SK-N-SH treated with all-trans-retinoic acid at 6 μM for 48 hours (cell line): Measurements from ENCODE around the gene CHST11.

Experiments
- ATAC-seq: fragments of 200-7000 bp; cut with Tn5 transposase; 3 replicates; pipeline ENCODE4 v1.9.1; 2020; ENCODE audit warnings: mild to moderate bottlenecking, moderate library complexity
- ARNTL ChIP-seq: fragments of 450-650 bp; formaldehyde crosslinking; IDR thresholded peaks from 2 replicates; pipeline ENCODE4 v1.5.0; 2020; ENCODE audit warnings: low read depth, mild to moderate bottlenecking, moderate library complexity, borderline replicate concordance
- BACH2 ChIP-seq: fragments of 250-450 bp; sonication (Bioruptor Pico); IDR thresholded peaks from 2 replicates; pipeline ENCODE4 v1.9.0; 2021; ENCODE audit warnings: mild to moderate bottlenecking, borderline replicate concordance
- CREB5 ChIP-seq: fragments of 250-450 bp; sonication (Bioruptor Pico); IDR thresholded peaks from 2 replicates; pipeline ENCODE4 v1.5.1; 2020; ENCODE audit warnings: low read depth, mild to moderate bottlenecking, moderate library complexity
- CSDC2 ChIP-seq: fragments of 250-450 bp; sonication (Bioruptor Pico); IDR thresholded peaks from 2 replicates; pipeline ENCODE4 v1.5.0; 2020; ENCODE audit warnings: mild to moderate bottlenecking, moderate library complexity
- CSRNP3 ChIP-seq: fragments of 250-450 bp; sonication (Bioruptor Pico); IDR thresholded peaks from 2 replicates; pipeline ENCODE4 v1.5.1; 2021; ENCODE audit warnings: mild to moderate bottlenecking, moderate library complexity
- ESRRG ChIP-seq: fragments of 250-450 bp; sonication (Bioruptor Pico); IDR thresholded peaks from 2 replicates; pipeline ENCODE4 v1.6.1; 2021; ENCODE audit warnings: mild to moderate bottlenecking
- GLIS3 ChIP-seq: fragments of 250-450 bp; sonication (Bioruptor Pico); IDR thresholded peaks from 2 replicates; pipeline ENCODE4 v1.5.0; 2020; ENCODE audit warnings: mild to moderate bottlenecking, moderate library complexity
- PATZ1 ChIP-seq: fragments of 250-450 bp; sonication (Bioruptor Pico); IDR thresholded peaks from 2 replicates; pipeline ENCODE4 v1.8.0; 2020; ENCODE audit warnings: mild to moderate bottlenecking, moderate library complexity, borderline replicate concordance
- PPARA ChIP-seq: fragments of 250-450 bp; sonication (Bioruptor Pico); IDR thresholded peaks from 2 replicates; pipeline ENCODE4 v1.5.0; 2020; ENCODE audit warnings: mild to moderate bottlenecking, borderline replicate concordance
- RARB ChIP-seq: fragments of 250-450 bp; sonication (Bioruptor Pico); IDR thresholded peaks from 2 replicates; pipeline ENCODE4 v1.8.0; 2021; ENCODE audit warnings: mild to moderate bottlenecking, moderate library complexity
- SNAI2 ChIP-seq: fragments of 250-450 bp; sonication (Bioruptor Pico); IDR thresholded peaks from 2 replicates; pipeline ENCODE4 v1.5.0; 2020; ENCODE audit warnings: mild to moderate bottlenecking, moderate library complexity
- TCF4 ChIP-seq: fragments of 250-450 bp; sonication (Bioruptor Pico); IDR thresholded peaks from 2 replicates; pipeline ENCODE4 v1.8.0; 2021; ENCODE audit warnings: mild to moderate bottlenecking, moderate library complexity, borderline replicate concordance
- TOX ChIP-seq: fragments of 250-450 bp; sonication (Bioruptor Pico); IDR thresholded peaks from 2 replicates; pipeline ENCODE4 v1.8.0; 2021; ENCODE audit warnings: mild to moderate bottlenecking, moderate library complexity, borderline replicate concordance
- TSHZ2 ChIP-seq: fragments of 250-450 bp; sonication (Bioruptor Pico); IDR thresholded peaks from 2 replicates; pipeline ENCODE4 v1.5.0; 2020; ENCODE audit warnings: mild to moderate bottlenecking, moderate library complexity
- ZC3H10 ChIP-seq: fragments of 250-450 bp; sonication (Bioruptor Pico); IDR thresholded peaks from 2 replicates; pipeline ENCODE4 v1.5.1; 2021; ENCODE audit warnings: mild to moderate bottlenecking, moderate library complexity
- ZFP3 ChIP-seq: fragments of 250-450 bp; sonication (Bioruptor Pico); IDR thresholded peaks from 2 replicates; pipeline ENCODE4 v1.5.0; 2020; ENCODE audit warnings: mild to moderate bottlenecking, moderate library complexity
- ZFP30 ChIP-seq: fragments of 450-650 bp; formaldehyde crosslinking; IDR thresholded peaks from 2 replicates; pipeline ENCODE4 v1.5.0; 2022; ENCODE audit warnings: mild to moderate bottlenecking, moderate library complexity
- ZNF565 ChIP-seq: fragments of 450-650 bp; formaldehyde crosslinking; conservative IDR thresholded peaks from 2 replicates; pipeline ENCODE4 v1.5.0; 2020; ENCODE audit warnings: low read depth, mild to moderate bottlenecking, moderate library complexity
- ZNF70 ChIP-seq: fragments of 450-650 bp; formaldehyde crosslinking; IDR thresholded peaks from 2 replicates; pipeline ENCODE4 v1.5.0; 2020; ENCODE audit warnings: mild to moderate bottlenecking, moderate library complexity
- ZNF8 ChIP-seq: fragments of 450-650 bp; formaldehyde crosslinking; IDR thresholded peaks from 2 replicates; pipeline ENCODE4 v1.5.0; 2020; ENCODE audit warnings: mild to moderate bottlenecking, moderate library complexity
- TF ChIP-seq, protein P1 (sequence below): fragments of 250-450 bp; sonication (Bioruptor Pico); IDR thresholded peaks from 2 replicates; pipeline ENCODE4 v1.8.0; 2021; ENCODE audit warnings: low read depth, mild to moderate bottlenecking, moderate library complexity, borderline replicate concordance

Gene CHST11

GRCh38 chr12:104506676-104507401 lies 50.1 kb downstream of the CHST11 start (continued):
- TF ChIP-seq ZNF70 (CRISPR knock-in tag) (no peak), TCF4 (CRISPR knock-in tag) (no peak), ZFP3 (CRISPR knock-in tag) (no peak)
- TF ChIP-seq, all 23 proteins: peak for 0

DNA sequence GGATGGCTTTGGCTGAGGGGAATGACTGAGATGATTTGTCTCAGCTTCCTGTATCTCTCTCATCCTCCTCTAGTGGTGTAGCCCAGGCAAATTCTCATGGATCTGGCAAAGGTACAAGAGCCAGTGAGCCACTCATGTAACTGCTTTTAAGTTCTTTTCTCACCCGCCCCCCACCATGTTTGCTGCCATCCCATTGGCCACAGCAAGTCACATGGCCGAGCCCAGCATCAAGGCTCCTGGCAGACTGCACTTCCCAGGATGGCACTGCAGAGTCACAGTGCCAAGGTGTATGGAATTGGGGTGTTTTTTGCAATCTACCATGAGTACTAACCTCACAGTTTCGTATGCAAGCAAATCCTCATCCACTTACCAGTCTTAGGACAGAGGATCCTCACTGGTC lies 50.9 kb downstream of the CHST11 start:
- ATAC-seq = no peak
- TF ChIP-seq CSRNP3 (no peak), ZC3H10 (CRISPR knock-in tag) (no peak), GLIS3 (CRISPR knock-in tag) (no peak), ZNF8 (CRISPR knock-in tag) (no peak), ZFP30 (no peak), TOX (CRISPR knock-in tag) (no peak), TSHZ2 (CRISPR knock-in tag) (no peak), ZNF70 (CRISPR knock-in tag) (no peak), PPARA (CRISPR knock-in tag) (no peak), RARB (no peak), ZNF565 (CRISPR knock-in tag) (no peak), PATZ1 (CRISPR knock-in tag) (no peak), CREB5 (no peak), TCF4 (CRISPR knock-in tag) (no peak), BACH2 (no peak), CSDC2 (CRISPR knock-in tag) (no peak), SNAI2 (CRISPR knock-in tag) (no peak), ESRRG (CRISPR knock-in tag) (no peak)
- TF ChIP-seq, protein P1, sequence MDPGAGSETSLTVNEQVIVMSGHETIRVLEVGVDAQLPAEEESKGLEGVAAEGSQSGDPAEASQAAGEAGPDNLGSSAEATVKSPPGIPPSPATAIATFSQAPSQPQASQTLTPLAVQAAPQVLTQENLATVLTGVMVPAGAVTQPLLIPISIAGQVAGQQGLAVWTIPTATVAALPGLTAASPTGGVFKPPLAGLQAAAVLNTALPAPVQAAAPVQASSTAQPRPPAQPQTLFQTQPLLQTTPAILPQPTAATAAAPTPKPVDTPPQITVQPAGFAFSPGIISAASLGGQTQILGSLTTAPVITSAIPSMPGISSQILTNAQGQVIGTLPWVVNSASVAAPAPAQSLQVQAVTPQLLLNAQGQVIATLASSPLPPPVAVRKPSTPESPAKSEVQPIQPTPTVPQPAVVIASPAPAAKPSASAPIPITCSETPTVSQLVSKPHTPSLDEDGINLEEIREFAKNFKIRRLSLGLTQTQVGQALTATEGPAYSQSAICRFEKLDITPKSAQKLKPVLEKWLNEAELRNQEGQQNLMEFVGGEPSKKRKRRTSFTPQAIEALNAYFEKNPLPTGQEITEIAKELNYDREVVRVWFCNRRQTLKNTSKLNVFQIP (CRISPR knock-in tag) = no peak

DNA sequence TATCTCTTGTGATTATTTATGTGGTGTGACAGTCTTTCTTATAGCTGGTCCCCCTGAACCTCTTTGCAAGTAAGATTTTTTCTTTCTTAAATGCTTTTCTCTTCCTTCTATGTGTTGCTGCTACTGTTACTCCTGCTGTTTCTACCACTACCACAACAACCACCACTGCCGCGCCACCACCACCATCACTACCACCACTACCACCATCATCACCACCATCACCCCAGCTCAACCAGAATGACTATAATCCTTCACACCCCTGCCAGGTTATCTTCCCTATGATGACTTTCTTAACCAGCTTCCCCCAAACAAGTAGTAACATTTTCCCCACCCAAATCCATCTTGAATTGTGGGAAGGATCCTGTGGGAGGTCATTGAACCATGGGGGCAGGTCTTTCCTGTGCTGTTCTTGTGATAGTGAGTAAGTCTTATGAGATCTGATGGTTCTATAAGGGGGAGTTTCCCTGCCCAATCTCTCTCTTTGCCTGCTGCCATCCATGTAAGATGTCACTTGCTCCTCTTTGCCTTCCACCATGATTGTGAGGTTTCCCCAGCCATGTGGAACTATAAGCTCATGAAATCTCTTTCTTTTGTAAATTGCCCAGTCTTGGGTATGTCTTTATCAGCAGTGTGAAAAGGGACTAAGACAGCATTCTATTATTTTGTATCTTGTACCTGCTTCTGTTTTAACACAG lies 52.2 kb downstream of the CHST11 start:
- no peak for TF ChIP-seq BACH2
- no peak for TF ChIP-seq TCF4 (CRISPR knock-in tag)
- TF ChIP-seq, protein P1 (CRISPR knock-in tag) = no peak
- TF ChIP-seq ZC3H10 (CRISPR knock-in tag) = no peak
- TF ChIP-seq GLIS3 (CRISPR knock-in tag) = no peak
- TF ChIP-seq TOX (CRISPR knock-in tag) = no peak
- TF ChIP-seq TSHZ2 (CRISPR knock-in tag) = no peak
- TF ChIP-seq ARNTL = no peak
- no peak for TF ChIP-seq ZNF8 (CRISPR knock-in tag)
- no peak for TF ChIP-seq PPARA (CRISPR knock-in tag)

More for the DNA sequence above, 52.2 kb downstream of the CHST11 start:
- no peak for ATAC-seq
